ENCODE results near the gene DISP3.

DNA sequence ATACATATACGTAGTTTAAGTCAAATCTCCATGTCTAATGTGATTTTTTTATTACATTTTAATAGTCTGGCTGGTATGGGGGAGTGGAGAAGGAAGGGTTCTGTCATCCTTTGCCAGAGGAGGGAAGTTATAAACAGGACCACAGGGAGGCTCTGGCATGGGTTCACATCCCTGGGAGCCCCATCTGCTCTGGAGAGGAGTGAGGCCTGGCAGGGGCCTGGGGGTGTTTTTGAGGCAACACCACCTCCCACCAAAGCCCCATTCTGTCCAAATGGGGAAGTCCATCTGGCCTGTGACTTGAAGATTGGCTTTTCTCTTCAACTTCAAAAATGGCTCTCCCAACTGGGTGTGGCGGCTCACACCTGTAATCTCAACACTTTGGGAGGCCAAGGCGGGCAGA lies 15.8 kb downstream of the DISP3 start:
- TF ChIP-seq, protein P1, sequence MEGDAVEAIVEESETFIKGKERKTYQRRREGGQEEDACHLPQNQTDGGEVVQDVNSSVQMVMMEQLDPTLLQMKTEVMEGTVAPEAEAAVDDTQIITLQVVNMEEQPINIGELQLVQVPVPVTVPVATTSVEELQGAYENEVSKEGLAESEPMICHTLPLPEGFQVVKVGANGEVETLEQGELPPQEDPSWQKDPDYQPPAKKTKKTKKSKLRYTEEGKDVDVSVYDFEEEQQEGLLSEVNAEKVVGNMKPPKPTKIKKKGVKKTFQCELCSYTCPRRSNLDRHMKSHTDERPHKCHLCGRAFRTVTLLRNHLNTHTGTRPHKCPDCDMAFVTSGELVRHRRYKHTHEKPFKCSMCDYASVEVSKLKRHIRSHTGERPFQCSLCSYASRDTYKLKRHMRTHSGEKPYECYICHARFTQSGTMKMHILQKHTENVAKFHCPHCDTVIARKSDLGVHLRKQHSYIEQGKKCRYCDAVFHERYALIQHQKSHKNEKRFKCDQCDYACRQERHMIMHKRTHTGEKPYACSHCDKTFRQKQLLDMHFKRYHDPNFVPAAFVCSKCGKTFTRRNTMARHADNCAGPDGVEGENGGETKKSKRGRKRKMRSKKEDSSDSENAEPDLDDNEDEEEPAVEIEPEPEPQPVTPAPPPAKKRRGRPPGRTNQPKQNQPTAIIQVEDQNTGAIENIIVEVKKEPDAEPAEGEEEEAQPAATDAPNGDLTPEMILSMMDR (IDR thresholded peaks at IDR 0.05; ENCODE audit: poor library complexity) = no peak
- TF ChIP-seq EZH2phosphoT487 (IDR thresholded peaks at IDR 0.05; ENCODE audit: low read depth, severe bottlenecking, unreplicated experiment) = no peak

Data from hepatocyte (in vitro differentiated cells).